VCaP (cell line): ENCODE measurements around the gene SNX7.

Experiments used
- H3K27ac ChIP-seq: fragments of 450-650 bp; 2 replicates; pipeline ENCODE4 v1.5.1; 2017
- TF ChIP-seq, protein P1 (sequence below): fragments of 450-650 bp; conservative IDR thresholded peaks from 2 replicates; pipeline ENCODE4 v1.5.1; 2017; ENCODE audit warnings: mild to moderate bottlenecking, moderate library complexity

SNX7 gene

GRCh38 chr1:98739762-98740161, 78.2 kb downstream of the SNX7 start:
- H3K27ac ChIP-seq = no peak overlapping the region
- TF ChIP-seq, protein P1, sequence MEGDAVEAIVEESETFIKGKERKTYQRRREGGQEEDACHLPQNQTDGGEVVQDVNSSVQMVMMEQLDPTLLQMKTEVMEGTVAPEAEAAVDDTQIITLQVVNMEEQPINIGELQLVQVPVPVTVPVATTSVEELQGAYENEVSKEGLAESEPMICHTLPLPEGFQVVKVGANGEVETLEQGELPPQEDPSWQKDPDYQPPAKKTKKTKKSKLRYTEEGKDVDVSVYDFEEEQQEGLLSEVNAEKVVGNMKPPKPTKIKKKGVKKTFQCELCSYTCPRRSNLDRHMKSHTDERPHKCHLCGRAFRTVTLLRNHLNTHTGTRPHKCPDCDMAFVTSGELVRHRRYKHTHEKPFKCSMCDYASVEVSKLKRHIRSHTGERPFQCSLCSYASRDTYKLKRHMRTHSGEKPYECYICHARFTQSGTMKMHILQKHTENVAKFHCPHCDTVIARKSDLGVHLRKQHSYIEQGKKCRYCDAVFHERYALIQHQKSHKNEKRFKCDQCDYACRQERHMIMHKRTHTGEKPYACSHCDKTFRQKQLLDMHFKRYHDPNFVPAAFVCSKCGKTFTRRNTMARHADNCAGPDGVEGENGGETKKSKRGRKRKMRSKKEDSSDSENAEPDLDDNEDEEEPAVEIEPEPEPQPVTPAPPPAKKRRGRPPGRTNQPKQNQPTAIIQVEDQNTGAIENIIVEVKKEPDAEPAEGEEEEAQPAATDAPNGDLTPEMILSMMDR = no peak

GRCh38 chr1:98741164-98741563, 79.6 kb downstream of the SNX7 start:
- no peak overlapping the region for H3K27ac ChIP-seq
- TF ChIP-seq, protein P1 = no peak

DNA sequence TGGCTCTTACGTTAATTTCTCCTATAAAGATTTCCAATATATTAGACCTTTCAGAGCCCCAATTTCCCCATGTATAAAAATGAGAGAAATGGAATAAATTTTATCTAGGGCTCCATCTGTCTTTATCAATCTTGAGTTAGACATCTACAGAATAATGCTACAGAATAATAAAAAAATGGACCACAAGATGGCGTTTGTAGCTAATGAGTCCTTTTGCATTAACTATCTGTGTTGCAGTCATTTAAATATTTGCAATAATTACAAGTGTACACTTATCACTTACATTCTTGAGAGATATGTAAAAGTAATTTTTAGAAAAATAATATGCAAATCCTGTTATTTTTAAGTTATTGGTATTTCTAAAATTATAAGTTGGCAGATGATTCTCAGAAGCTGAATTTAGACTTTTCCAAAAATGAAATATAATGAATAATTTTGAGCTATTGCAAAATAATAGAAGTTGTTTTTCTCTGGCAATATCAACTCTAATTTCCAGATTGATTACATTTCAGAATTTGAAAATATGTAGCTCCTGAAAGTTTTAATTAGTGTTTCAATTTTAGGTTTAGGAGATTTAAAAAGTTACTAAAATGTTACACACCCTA, 87.7 kb downstream of the SNX7 start:
- TF ChIP-seq, protein P1 = peak; percentile 74
- no peak overlapping the region for H3K27ac ChIP-seq

- TF ChIP-seq, protein P1 = no peak
Observed at GRCh38 chr1:98754176-98754575, 92.7 kb downstream of the SNX7 start.

GRCh38 chr1:98761219-98761865, 99.8 kb downstream of the SNX7 start:
- peak overlapping the region; percentile 36 for H3K27ac ChIP-seq
- TF ChIP-seq, protein P1 = no peak

More at GRCh38 chr1:98754176-98754575, 92.7 kb downstream of the SNX7 start:
- H3K27ac ChIP-seq = no peak overlapping the region

DNA sequence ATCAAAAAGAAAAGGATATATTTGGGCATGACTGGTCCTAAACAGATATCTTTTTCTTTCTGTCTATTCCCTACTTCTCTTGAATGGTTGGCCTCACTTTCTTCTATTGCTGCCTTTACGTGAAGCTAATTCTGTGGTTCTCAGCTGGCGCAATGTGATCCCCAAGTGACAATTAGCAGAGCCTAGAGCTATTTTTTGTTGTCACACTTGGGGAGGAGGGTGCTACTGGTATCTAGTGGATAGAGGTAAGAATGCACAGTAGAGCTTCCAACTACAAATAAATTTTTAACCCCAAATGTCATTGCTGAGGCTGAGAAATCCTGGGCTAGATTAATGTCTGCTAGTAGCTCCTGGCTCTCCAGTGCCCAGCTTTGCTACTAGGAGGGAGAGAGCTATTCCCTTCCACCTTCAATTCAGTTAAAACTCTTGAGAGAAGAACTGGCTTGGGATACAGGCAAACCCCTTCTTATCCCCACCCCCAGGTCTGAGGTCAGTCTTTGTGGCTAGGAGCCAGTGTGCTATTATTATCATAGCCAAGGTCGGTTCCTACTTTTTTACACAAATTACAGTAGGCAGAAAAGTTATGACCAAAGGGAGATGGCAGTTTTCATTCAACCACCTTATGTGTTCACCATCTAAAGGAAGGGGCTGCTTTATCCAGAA, 102.1 kb downstream of the SNX7 start:
- TF ChIP-seq, protein P1 = no peak
- no peak overlapping the region for H3K27ac ChIP-seq

- TF ChIP-seq, protein P1 = no peak
- no peak overlapping the region for H3K27ac ChIP-seq
Observed at GRCh38 chr1:98764485-98764884, 103.0 kb downstream of the SNX7 start.
